Suprapubic skin (tissue), 4 donors: Measurements from ENCODE around the gene SSTR3. TPM values are rescaled to one million over a fixed set of nuclear protein-coding genes. Genes with fewer than 3 reads are reported as not detected.

Experiments
- DNase-seq, 2 donors: peaks; one replicate each; pipeline ENCODE4 v3.0.0-alpha.2; 2019; ENCODE audit warnings: low spot score in 2 of 2
- H3K27ac ChIP-seq: fragments of 200-600 bp; sonication (generic); one replicate; pipeline ENCODE4 v1.5.1; 2019
- H3K27me3 ChIP-seq: fragments of 200-600 bp; sonication (generic); one replicate; pipeline ENCODE4 v1.5.1; 2019
- H3K36me3 ChIP-seq: fragments of 200-600 bp; sonication (generic); one replicate; pipeline ENCODE4 v1.5.1; 2019
- H3K4me1 ChIP-seq: fragments of 200-600 bp; sonication (generic); one replicate; pipeline ENCODE4 v1.5.1; 2019
- H3K4me3 ChIP-seq: fragments of 200-600 bp; sonication (generic); one replicate; pipeline ENCODE4 v1.5.1; 2019; ENCODE audit warnings: mild to moderate bottlenecking
- H3K9me3 ChIP-seq: fragments of 200-600 bp; sonication (generic); one replicate; pipeline ENCODE4 v1.5.1; 2019
- CTCF ChIP-seq, 2 donors: fragments of 200-600 bp in 1 of 2; fragments of 450-650 bp in 1 of 2; sonication (generic) in 1 of 2; IDR thresholded peaks; one replicate each; pipeline ENCODE4 v1.5.1; 2016 to 2019; ENCODE audit warnings: antibody characterized with exemption in 2 of 2, mild to moderate bottlenecking in 1 of 2, moderate library complexity in 1 of 2
- EP300 ChIP-seq: sonication (generic); formaldehyde crosslinking; IDR thresholded peaks from one replicate; pipeline ENCODE4 v1.6.1; 2017; ENCODE audit warnings: antibody characterized with exemption
- POLR2A ChIP-seq, 2 donors: fragments of 450-650 bp; IDR thresholded peaks; one replicate each; pipeline ENCODE4 v1.6.1; 2017; ENCODE audit warnings: antibody characterized with exemption in 2 of 2, mild to moderate bottlenecking in 2 of 2, moderate library complexity in 2 of 2
- POLR2AphosphoS5 ChIP-seq, 3 donors: sonication (generic); formaldehyde crosslinking; IDR thresholded peaks; one replicate each; pipeline ENCODE4 v1.6.1; 2017; ENCODE audit warnings: antibody characterized with exemption in 3 of 3
- WGBS: methylation state at CpG from one replicate; pipeline ENCODE4 v1.1.5; 2018; 5-methylcytosine and 5-hydroxymethylcytosine counted together
- total RNA-seq, 4 donors: library from RNA; depleted of rRNA; stranded (reverse); fragments of >200 nt; gene quantifications; one replicate each; pipeline ENCODE4 v1.1.0, GENCODE V29; 2016

Gene SSTR3
- total RNA-seq, 4 donors from 2014 or later: not detected

GRCh38 chr22:37206841-37207821, 5.1 kb downstream of the SSTR3 start:
- no peaks in the 10 kb centered on the region for H3K9me3 ChIP-seq
- no peaks in the 10 kb centered on the region for H3K36me3 ChIP-seq
- peak; percentile 55 to 72 for DNase-seq
- WGBS: 88% methylated on average over 45 of the region's 71 CpGs
- peaks cover 17% of the 10 kb centered on the region for H3K27me3 ChIP-seq
- H3K4me1 ChIP-seq: no peaks in the 10 kb centered on the region
- no peak overlapping the region for H3K27ac ChIP-seq
- H3K4me3 ChIP-seq: no peak overlapping the region
- TF ChIP-seq POLR2AphosphoS5 (IDR thresholded peaks at IDR 0.05) (no peak), EP300 (no peak), POLR2A (IDR thresholded peaks at IDR 0.05) (no peak), CTCF (IDR thresholded peaks at IDR 0.05) (no peak)

GRCh38 chr22:37206118-37206840, 6.0 kb downstream of the SSTR3 start:
- DNase-seq: peak; percentile 31 to 74
- no peaks in the 10 kb centered on the region for H3K4me1 ChIP-seq
- TF ChIP-seq EP300 (no peak), POLR2AphosphoS5 (IDR thresholded peaks at IDR 0.05) (no peak)
- peaks cover 9% of the 10 kb centered on the region for H3K27me3 ChIP-seq
- no peak overlapping the region for H3K4me3 ChIP-seq
- 87% methylated on average over 16 of the region's 16 CpGs for WGBS
- no peaks in the 10 kb centered on the region for H3K9me3 ChIP-seq
- H3K36me3 ChIP-seq: no peaks in the 10 kb centered on the region
- no peak overlapping the region for H3K27ac ChIP-seq

GRCh38 chr22:37205046-37205445, 7.2 kb downstream of the SSTR3 start:
- Histone ChIP-seq H3K4me3 (no peak overlapping the region), H3K27ac (no peak overlapping the region), H3K9me3 (no peaks in the 10 kb centered on the region), H3K4me1 (no peaks in the 10 kb centered on the region), H3K27me3 (peaks cover 1% of the 10 kb centered on the region), H3K36me3 (no peaks in the 10 kb centered on the region)
- TF ChIP-seq POLR2A (IDR thresholded peaks at IDR 0.05) (no peak), EP300 (no peak), CTCF (IDR thresholded peaks at IDR 0.05) (no peak), POLR2AphosphoS5 (IDR thresholded peaks at IDR 0.05) (no peak)
- DNase-seq: peak; percentile 32 to 42
- 77% methylated on average over 4 of the region's 5 CpGs for WGBS

GRCh38 chr22:37204045-37204655, 8.1 kb downstream of the SSTR3 start:
- Histone ChIP-seq H3K4me3 (no peak overlapping the region), H3K36me3 (no peaks in the 10 kb centered on the region), H3K27ac (no peak overlapping the region), H3K27me3 (no peaks in the 10 kb centered on the region), H3K9me3 (no peaks in the 10 kb centered on the region), H3K4me1 (peaks cover 6% of the 10 kb centered on the region)
- no peak for TF ChIP-seq EP300
- TF ChIP-seq POLR2A (IDR thresholded peaks at IDR 0.05): no peak
- TF ChIP-seq POLR2AphosphoS5 (IDR thresholded peaks at IDR 0.05): no peak
- no peak for TF ChIP-seq CTCF (IDR thresholded peaks at IDR 0.05)
- DNase-seq: peak; percentile 41 to 77
- 89% methylated on average over 2 of the region's 5 CpGs for WGBS

- Histone ChIP-seq H3K9me3 (no peaks in the 10 kb centered on the region), H3K27me3 (no peaks in the 10 kb centered on the region), H3K4me3 (no peak overlapping the region), H3K27ac (no peak overlapping the region), H3K36me3 (no peaks in the 10 kb centered on the region), H3K4me1 (peaks cover 9% of the 10 kb centered on the region)
- peak; percentile 46 to 70 for DNase-seq
- 79% methylated on average over 16 of the region's 16 CpGs for WGBS
- no peak for TF ChIP-seq CTCF (IDR thresholded peaks at IDR 0.05)
- no peak for TF ChIP-seq POLR2A (IDR thresholded peaks at IDR 0.05)
- no peak for TF ChIP-seq POLR2AphosphoS5 (IDR thresholded peaks at IDR 0.05)
- no peak for TF ChIP-seq EP300
Observed at GRCh38 chr22:37203354-37204044, 8.8 kb downstream of the SSTR3 start.
